H9 (cell line): ENCODE data around the gene EHHADH. TPM values are rescaled to one million over a fixed set of nuclear protein-coding genes. Genes with fewer than 3 reads are reported as not detected.

Experiments used
- DNase-seq: peaks from one replicate; pipeline ENCODE4 v3.0.0-alpha.2; 2017
- H2AFZ ChIP-seq: one replicate; pipeline ENCODE4 v1.6.1; 2013; ENCODE audit warnings: mild to moderate bottlenecking, low read length, control low read depth, moderate library complexity
- H2AK5ac ChIP-seq: 2 replicates; pipeline ENCODE4 v1.6.1; 2013; ENCODE audit warnings: low read length, control low read depth, mixed read lengths; ENCODE audit not compliant: insufficient read length
- H2BK120ac ChIP-seq: one replicate; pipeline ENCODE4 v1.6.1; 2013; ENCODE audit warnings: low read depth, mild to moderate bottlenecking, low read length, control low read depth, inconsistent platforms; ENCODE audit not compliant: poor library complexity, severe bottlenecking
- H2BK12ac ChIP-seq: 2 replicates; pipeline ENCODE4 v1.6.1; 2013; ENCODE audit warnings: low read length, control low read depth, mixed read lengths, low read depth; ENCODE audit not compliant: insufficient read length
- H2BK15ac ChIP-seq: 2 replicates; pipeline ENCODE4 v1.6.1; 2013; ENCODE audit warnings: low read depth, low read length, control low read depth
- H2BK20ac ChIP-seq: one replicate; pipeline ENCODE4 v1.6.1; 2013; ENCODE audit warnings: low read depth, mild to moderate bottlenecking, low read length, control low read depth, inconsistent platforms; ENCODE audit not compliant: poor library complexity, severe bottlenecking
- H2BK5ac ChIP-seq: 2 replicates; pipeline ENCODE4 v1.6.1; 2013; ENCODE audit warnings: low read length, control low read depth, mixed read lengths; ENCODE audit not compliant: insufficient read length
- H3K14ac ChIP-seq: 2 replicates; pipeline ENCODE4 v1.6.1; 2013; ENCODE audit warnings: low read length, control low read depth; ENCODE audit not compliant: insufficient read depth
- H3K18ac ChIP-seq: 2 replicates; pipeline ENCODE4 v1.6.1; 2013; ENCODE audit warnings: low read depth, mild to moderate bottlenecking, mixed read lengths, low read length, control low read depth; ENCODE audit not compliant: insufficient read length
- H3K23ac ChIP-seq: 2 replicates; pipeline ENCODE4 v1.6.1; 2013; ENCODE audit warnings: low read length, control low read depth, mixed read lengths, low read depth; ENCODE audit not compliant: insufficient read length
- H3K23me2 ChIP-seq: 2 replicates; pipeline ENCODE4 v1.6.1; 2013; ENCODE audit warnings: low read depth, mild to moderate bottlenecking, mixed read lengths, low read length, control low read depth; ENCODE audit not compliant: insufficient read length, poor library complexity, severe bottlenecking
- H3K27ac ChIP-seq: 2 replicates; pipeline ENCODE4 v1.5.1; 2013; ENCODE audit warnings: low read length, control low read depth, mixed read lengths, low read depth; ENCODE audit not compliant: insufficient read length
- H3K27me3 ChIP-seq: 2 replicates; pipeline ENCODE4 v1.6.1; 2013; ENCODE audit warnings: low read length, control low read depth, inconsistent platforms; ENCODE audit not compliant: insufficient read depth
- H3K4ac ChIP-seq: 2 replicates; pipeline ENCODE4 v1.6.1; 2013; ENCODE audit warnings: low read depth, mild to moderate bottlenecking, control low read depth, inconsistent platforms, low read length, moderate library complexity
- H3K4me1 ChIP-seq: 2 replicates; pipeline ENCODE4 v1.6.1; 2013; ENCODE audit warnings: low read length, control low read depth, inconsistent platforms; ENCODE audit not compliant: insufficient read depth
- H3K4me2 ChIP-seq: 2 replicates; pipeline ENCODE4 v1.6.1; 2013; ENCODE audit warnings: low read length, control low read depth, mixed read lengths; ENCODE audit not compliant: insufficient read length, insufficient read depth
- H3K56ac ChIP-seq: 2 replicates; pipeline ENCODE4 v1.6.1; 2013; ENCODE audit warnings: low read depth, mild to moderate bottlenecking, mixed read lengths, low read length, control low read depth; ENCODE audit not compliant: insufficient read length
- H3K79me1 ChIP-seq: 2 replicates; pipeline ENCODE4 v1.6.1; 2013; ENCODE audit warnings: low read depth, mild to moderate bottlenecking, moderate library complexity, low read length, control low read depth, inconsistent platforms; ENCODE audit not compliant: insufficient read depth, poor library complexity, severe bottlenecking
- H3K79me2 ChIP-seq: 2 replicates; pipeline ENCODE4 v1.6.1; 2013; ENCODE audit warnings: low read length, control low read depth, inconsistent platforms; ENCODE audit not compliant: insufficient read depth
- H3K9ac ChIP-seq: 2 replicates; pipeline ENCODE4 v1.6.1; 2013; ENCODE audit warnings: low read length, control low read depth, mixed read lengths; ENCODE audit not compliant: insufficient read length; ENCODE audit errors: extremely low read depth
- H3K9me3 ChIP-seq: one replicate; pipeline ENCODE4 v1.6.1; 2013; ENCODE audit warnings: low read depth, low read length, inconsistent platforms; ENCODE audit not compliant: control insufficient read depth
- H3T11ph ChIP-seq: one replicate; pipeline ENCODE4 v1.6.1; 2013; ENCODE audit warnings: mild to moderate bottlenecking, low read length, control low read depth, inconsistent platforms
- H4K20me1 ChIP-seq: one replicate; pipeline ENCODE4 v1.6.1; 2013; ENCODE audit not compliant: control insufficient read depth, insufficient read length, insufficient read depth
- H4K5ac ChIP-seq: 2 replicates; pipeline ENCODE4 v1.6.1; 2013; ENCODE audit warnings: low read depth, mild to moderate bottlenecking, mixed read lengths, low read length, control low read depth; ENCODE audit not compliant: insufficient read length
- H4K8ac ChIP-seq: replicated peaks from 2 replicates; pipeline ENCODE4 v1.6.1; 2013; ENCODE audit warnings: low read length, control low read depth, mixed read lengths, low read depth; ENCODE audit not compliant: insufficient read length
- H4K91ac ChIP-seq: 2 replicates; pipeline ENCODE4 v1.6.1; 2013; ENCODE audit warnings: low read depth, mild to moderate bottlenecking, moderate library complexity, mixed read lengths, low read length, control low read depth; ENCODE audit not compliant: insufficient read length
- H3K27ac Mint-ChIP-seq, 3 experiments: 2 replicates in 2 of 3; 3 replicates in 1 of 3; pipeline ENCODE4 v1.8.0; 2020 to 2021; ENCODE audit warnings: mixed read lengths in 3 of 3, mild to moderate bottlenecking in 1 of 3, moderate library complexity in 1 of 3
- H3K27me3 Mint-ChIP-seq: 2 replicates; pipeline ENCODE4 v1.8.0; 2021; ENCODE audit warnings: low read depth, mild to moderate bottlenecking, moderate library complexity, mixed read lengths
- H3K36me3 Mint-ChIP-seq, 3 experiments: 2 replicates in 2 of 3; 3 replicates in 1 of 3; pipeline ENCODE4 v1.8.0; 2020 to 2021; ENCODE audit warnings: low read depth in 3 of 3, mixed read lengths in 3 of 3; ENCODE audit not compliant: insufficient read depth in 1 of 3
- H3K4me1 Mint-ChIP-seq, 2 experiments: 2 replicates each; pipeline ENCODE4 v1.8.0; 2020; ENCODE audit warnings: mixed read lengths in 2 of 2
- H3K4me3 Mint-ChIP-seq, 2 experiments: 2 replicates in 1 of 2; 3 replicates in 1 of 2; pipeline ENCODE4 v1.8.0; 2020 to 2021; ENCODE audit warnings: mild to moderate bottlenecking in 2 of 2, mixed read lengths in 2 of 2, moderate library complexity in 1 of 2
- H3K9me3 Mint-ChIP-seq, 2 experiments: 2 replicates in 1 of 2; 3 replicates in 1 of 2; pipeline ENCODE4 v1.8.0; 2020; ENCODE audit warnings: mild to moderate bottlenecking in 2 of 2, mixed read lengths in 2 of 2, moderate library complexity in 1 of 2
- WGBS: extraction: QIAGEN DNeasy Blood & Tissue Kit; methylation state at CpG from one replicate; pipeline ENCODE4 v1.1.7; 2013; ENCODE audit warnings: missing lambda C conversion rate, low lambda C conversion rate, mixed read lengths; ENCODE audit not compliant: insufficient read length; ENCODE audit errors: extremely low coverage; 5-methylcytosine and 5-hydroxymethylcytosine counted together
- total RNA-seq: library from RNA; stranded (reverse); gene quantifications from 2 replicates; pipeline ENCODE4 v1.2.1, GENCODE V29; 2021
- TF ChIP-seq, protein P1 (sequence below): fragments of 200-600 bp; sonication (generic); conservative IDR thresholded peaks from 3 replicates; pipeline ENCODE4 v1.8.0; 2021; ENCODE audit warnings: antibody characterized with exemption, mild to moderate bottlenecking

Gene EHHADH
- total RNA-seq, 1 experiment from 2014 or later, result 2.1 TPM

DNA sequence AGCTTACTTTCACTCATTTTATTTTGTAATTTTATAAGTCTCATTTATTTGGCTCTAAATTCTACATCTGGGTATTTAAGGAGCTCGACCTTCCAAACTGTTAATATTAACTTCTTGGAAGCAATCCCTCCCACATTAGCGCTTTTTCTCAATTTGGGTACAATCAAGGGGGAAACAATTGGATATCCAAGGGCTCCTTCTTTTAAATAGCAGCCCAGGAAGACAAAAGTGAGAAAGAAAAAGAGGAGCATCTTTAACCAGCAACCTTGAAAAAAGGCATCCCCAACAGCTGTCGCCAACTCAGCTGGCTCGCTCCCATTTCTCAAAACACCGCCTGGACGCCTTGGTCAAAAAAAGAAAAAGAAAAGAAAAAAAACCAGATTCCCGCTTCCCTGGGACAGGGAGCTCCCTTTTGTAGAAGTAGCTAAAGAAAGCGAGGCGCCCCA lies 101.9 kb downstream of the EHHADH start:
- no peak overlapping the region for H3K56ac ChIP-seq
- H3K9ac ChIP-seq, result no peak overlapping the region
- Mint-ChIP-seq H3K36me3 (no peaks in the 10 kb centered on the region), H3K4me3 (peak overlapping the region; percentile 71 to 87), H3K27ac (no peak overlapping the region; a peak in 1 of 7 replicates), H3K27me3 (peaks cover 35% of the 10 kb centered on the region), H3K4me1 (peaks cover 8 to 11% of the 10 kb centered on the region in 2 experiments), H3K9me3 (no peaks in the 10 kb centered on the region)
- H2AK5ac ChIP-seq, result no peak overlapping the region
- no peaks in the 10 kb centered on the region for H3K79me1 ChIP-seq
- no peaks in the 10 kb centered on the region for H4K20me1 ChIP-seq
- H3K9me3 ChIP-seq, result no peaks in the 10 kb centered on the region
- no peak overlapping the region for H3K23ac ChIP-seq
- no peak overlapping the region for H2BK120ac ChIP-seq
- H3T11ph ChIP-seq, result no peak overlapping the region
- no peak overlapping the region for H3K14ac ChIP-seq
- H2BK5ac ChIP-seq, result no peak overlapping the region
- no peak overlapping the region for H3K27ac ChIP-seq
- no peak overlapping the region for H3K4ac ChIP-seq
- H2BK20ac ChIP-seq, result no peak overlapping the region
- H3K23me2 ChIP-seq, result peaks cover 13% of the 10 kb centered on the region
- TF ChIP-seq, protein P1, sequence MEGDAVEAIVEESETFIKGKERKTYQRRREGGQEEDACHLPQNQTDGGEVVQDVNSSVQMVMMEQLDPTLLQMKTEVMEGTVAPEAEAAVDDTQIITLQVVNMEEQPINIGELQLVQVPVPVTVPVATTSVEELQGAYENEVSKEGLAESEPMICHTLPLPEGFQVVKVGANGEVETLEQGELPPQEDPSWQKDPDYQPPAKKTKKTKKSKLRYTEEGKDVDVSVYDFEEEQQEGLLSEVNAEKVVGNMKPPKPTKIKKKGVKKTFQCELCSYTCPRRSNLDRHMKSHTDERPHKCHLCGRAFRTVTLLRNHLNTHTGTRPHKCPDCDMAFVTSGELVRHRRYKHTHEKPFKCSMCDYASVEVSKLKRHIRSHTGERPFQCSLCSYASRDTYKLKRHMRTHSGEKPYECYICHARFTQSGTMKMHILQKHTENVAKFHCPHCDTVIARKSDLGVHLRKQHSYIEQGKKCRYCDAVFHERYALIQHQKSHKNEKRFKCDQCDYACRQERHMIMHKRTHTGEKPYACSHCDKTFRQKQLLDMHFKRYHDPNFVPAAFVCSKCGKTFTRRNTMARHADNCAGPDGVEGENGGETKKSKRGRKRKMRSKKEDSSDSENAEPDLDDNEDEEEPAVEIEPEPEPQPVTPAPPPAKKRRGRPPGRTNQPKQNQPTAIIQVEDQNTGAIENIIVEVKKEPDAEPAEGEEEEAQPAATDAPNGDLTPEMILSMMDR, result no peak
- no peaks in the 10 kb centered on the region for H3K79me2 ChIP-seq
- H4K8ac ChIP-seq, result no peak overlapping the region
- no peak overlapping the region for H2AFZ ChIP-seq
- H4K5ac ChIP-seq, result no peak overlapping the region
- peaks cover 4% of the 10 kb centered on the region; the same call in 1 of the 2 replicates for H3K4me1 ChIP-seq
- H4K91ac ChIP-seq, result no peak overlapping the region
- peak overlapping the region; percentile 80 for H3K4me2 ChIP-seq
- DNase-seq, result no peak
- WGBS, result no CpG with 5 or more reads among the region's 9 CpGs
- no peak overlapping the region for H2BK12ac ChIP-seq
- no peak overlapping the region for H3K18ac ChIP-seq
- H2BK15ac ChIP-seq, result no peak overlapping the region
- peaks cover 7% of the 10 kb centered on the region; the same call in 1 of the 2 replicates for H3K27me3 ChIP-seq
